NCI-H1930 (cell line): Measurements from ENCODE around the gene KLHL9.
A peak's percentile ranks its signal among the peaks of the same experiment; 100 is the strongest.

ENCODE experiments used
- DNase-seq, 2 experiments: peaks; one replicate each; lab custom pipeline; 2025; lab: John Stamatoyannopoulos, UW

KLHL9 gene

DNA sequence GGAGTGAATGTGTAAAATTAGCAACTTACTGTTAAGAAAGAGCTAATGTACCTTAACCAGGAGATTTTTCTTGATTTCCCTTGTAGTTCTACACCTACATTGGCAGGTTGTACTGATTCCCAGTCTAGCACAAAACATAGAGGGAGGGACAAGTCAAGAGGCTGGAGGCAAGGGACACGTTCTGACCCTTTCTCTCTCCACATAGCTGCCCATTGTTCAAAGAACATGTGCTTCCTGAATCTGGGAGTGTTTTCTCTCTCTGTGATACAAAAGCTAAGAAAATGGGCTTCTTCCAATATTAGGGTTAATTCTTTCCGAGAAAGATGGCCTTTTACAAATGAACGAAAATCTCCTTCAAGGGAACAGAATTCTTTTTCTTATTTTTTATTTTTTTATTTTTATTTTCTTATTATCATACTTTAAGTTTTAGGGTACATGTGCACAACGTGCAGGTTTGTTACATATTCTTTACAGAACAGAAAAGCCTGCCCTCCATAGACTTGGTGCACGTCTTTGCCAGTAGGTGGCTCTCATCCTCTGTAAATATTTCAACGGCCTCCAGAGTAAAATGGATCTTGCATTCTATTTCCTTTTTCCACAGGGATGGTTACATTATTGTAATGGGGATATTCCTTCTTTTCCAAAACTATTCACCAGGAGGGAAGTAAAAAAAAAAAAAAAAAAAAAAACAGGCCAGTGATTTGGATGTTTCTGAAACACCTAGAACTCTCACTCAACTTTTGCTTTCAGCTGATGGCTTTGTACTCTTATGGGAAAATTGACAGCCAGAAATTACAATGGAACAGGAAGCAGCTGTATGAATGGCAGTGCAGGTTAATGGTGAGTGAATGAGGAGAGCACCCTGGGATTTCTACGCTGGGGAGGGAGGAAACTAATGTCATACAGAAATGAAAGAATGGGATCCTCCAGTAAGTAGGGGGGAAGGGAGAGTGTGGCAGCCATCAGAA, 17.0 kb downstream of the KLHL9 start:
- DNase-seq = peak; percentile 25 to 49

- DNase-seq = no peak
Observed at GRCh38 chr9:21316860-21317259, 18.3 kb downstream of the KLHL9 start.

GRCh38 chr9:21316032-21316842, 19.0 kb downstream of the KLHL9 start:
- no peak for DNase-seq

GRCh38 chr9:21314152-21314551, 21.1 kb downstream of the KLHL9 start:
- DNase-seq = no peak

- DNase-seq = no peak
Observed at GRCh38 chr9:21311889-21312288, 23.3 kb downstream of the KLHL9 start.

DNA sequence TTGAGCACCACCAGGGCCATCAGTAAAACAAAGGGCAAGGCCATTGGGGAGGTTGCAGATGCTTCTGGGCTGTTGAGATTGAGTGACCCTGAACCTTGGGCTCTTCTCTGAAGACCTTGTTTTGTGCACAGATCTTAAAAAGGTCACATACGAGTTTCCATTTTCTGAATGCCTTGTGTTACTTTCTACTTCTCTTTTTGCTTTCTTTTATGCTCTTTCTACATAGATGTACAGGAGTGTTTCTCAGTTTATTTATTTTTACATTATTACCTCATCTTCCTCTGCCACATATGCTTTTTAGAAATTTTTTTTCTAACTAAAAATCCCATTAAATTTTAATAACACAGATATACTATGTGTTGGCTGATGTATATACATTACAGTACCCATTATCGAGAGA, 30.0 kb downstream of the KLHL9 start, which contains the start of gene IFNA5:
Gene IFNA5 (minus strand): TSS at position 101 of the 400 bp plus-strand sequence. CDS start 57 bp downstream, at position 44.
- DNase-seq = no peak

DNA sequence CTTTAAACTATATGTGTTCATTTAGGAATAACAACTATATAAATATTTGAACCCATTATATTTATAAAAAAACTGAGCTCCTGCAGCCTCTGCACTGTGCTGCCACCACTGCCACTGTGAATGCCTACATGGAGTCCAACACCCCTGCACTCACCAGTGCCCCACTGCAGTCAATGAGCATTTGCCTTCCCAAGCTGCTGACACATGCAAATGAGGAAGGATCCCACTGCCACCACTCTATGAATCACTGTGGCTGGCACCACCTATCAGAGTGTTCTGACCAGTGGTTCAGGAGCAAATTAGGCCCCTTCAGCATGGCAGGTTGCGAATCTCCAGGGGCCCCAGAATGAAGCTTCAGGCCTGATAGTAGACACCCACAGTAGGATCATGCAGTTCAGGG, 39.2 kb downstream of the KLHL9 start:
- DNase-seq = no peak

DNA sequence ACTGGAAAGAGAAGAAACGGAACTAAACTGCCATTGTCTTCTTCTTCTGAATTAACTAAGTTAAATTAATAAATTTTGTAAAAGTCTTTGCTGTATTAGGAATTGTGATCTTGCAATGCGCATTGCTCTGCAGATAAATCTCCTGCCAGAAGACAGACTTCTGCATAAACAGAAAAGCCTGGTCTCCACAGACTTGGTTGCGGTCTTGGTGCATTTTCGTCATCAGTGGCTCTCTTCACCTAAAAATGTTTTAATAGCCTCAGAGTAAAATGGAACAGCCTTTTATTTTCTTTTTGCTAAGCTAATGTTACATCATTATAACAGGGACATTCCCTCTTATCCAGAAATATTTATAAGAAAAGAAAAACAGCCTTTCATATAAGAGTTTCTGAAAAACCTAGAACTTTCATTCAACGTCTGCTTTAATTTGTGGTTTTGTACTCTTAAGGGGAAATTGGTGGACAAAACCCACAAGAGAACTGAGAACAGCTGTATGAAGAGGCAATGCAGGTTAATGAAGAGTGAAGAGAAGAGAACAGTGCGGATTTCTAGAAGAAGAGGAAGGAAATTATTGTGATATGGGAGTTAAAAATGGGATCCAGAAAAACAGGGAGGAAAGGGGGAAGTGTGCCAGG, 40.2 kb downstream of the KLHL9 start:
- no peak for DNase-seq

DNA sequence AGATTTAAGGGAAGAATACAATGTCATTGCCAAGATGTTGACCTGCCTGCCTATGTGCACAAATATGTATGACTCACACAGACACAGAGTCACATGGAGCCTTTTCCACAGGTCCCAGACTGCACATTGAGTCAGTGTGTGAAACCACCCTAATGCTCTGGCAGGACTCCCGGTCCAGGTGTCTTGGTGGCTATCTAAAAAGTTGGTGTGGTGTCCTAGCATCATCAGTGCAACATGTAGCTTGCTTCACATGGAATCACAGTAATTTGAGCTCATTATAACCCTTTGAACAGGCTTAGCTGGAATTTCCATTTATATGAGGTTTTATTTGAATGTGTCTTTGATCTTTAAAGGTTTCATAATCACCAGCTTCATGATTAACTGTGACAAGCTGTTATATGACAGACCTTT, 40.8 kb downstream of the KLHL9 start:
- DNase-seq = no peak

GRCh38 chr9:21289848-21290247, 45.4 kb downstream of the KLHL9 start:
- no peak for DNase-seq

DNA sequence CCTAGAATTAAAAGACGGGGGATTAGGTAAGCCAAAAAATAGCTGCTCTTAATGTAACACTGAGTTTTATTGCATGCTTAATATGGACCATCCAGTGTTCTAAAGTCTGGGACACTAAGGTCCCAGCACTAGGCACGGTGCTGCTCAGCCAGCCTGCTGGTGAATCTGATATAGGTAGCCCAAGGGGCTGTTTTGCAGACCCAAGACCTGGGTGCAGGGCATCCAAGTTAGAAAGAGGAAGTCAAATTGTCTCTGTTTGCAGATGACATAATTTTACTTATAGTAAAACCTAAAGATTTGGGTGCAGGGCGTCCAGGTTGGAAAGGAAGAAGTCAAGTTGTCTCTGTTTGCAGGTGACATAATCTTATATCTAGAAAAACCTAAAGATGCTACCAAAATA, 47.9 kb downstream of the KLHL9 start:
- DNase-seq = no peak

DNA sequence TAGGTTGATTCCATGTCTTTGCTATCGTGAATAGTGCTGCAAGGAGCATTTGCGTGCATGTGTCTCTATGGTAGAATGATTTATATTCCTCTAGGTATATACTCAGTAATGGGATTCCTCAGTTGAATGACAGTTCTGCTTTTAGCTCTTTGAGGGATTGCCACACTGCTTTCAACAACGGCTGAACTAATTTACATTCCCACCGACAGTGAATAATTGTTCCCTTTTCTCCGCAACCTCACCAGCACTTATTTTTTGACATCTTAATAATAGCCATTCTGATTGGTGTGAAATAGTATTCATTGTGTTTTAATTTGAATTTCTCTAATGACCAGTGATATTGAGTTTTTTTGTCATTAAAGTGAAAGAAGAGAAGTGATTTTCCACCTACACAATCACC, 48.5 kb downstream of the KLHL9 start:
- no peak for DNase-seq

DNA sequence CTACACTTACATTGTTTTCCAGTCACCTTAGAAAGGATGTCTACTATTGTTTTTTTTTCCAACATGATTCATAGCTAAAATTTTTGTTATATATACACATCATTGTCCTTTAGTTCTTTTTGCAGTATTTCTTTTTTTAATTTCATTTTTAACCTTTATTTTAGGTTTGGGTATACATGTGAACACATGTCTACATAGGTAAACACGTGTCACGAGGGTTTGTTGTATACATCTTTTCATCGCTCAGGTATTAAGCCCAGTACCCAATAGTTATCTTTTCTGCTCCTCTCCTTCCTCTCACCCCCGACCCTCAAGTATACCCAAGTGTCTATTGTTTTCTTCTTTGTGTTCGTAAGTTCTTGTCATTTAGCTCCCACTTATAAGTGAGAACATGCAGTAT, 49.1 kb downstream of the KLHL9 start:
- no peak for DNase-seq

GRCh38 chr9:21281275-21281674, 53.9 kb downstream of the KLHL9 start:
- no peak for DNase-seq
